OCI-M2 (cell line): Measurements from ENCODE around the gene DCDC2B.
"Not testable (repeated sequence)": the region's sequence is repeated elsewhere in the genome, so short reads cannot be mapped to it uniquely, and the experiment has no call there.

Experiments used
- DNase-seq: peaks from one replicate; lab custom pipeline; 2025; ENCODE audit not compliant: unreplicated experiment; lab: John Stamatoyannopoulos, UW

Gene DCDC2B

DNA sequence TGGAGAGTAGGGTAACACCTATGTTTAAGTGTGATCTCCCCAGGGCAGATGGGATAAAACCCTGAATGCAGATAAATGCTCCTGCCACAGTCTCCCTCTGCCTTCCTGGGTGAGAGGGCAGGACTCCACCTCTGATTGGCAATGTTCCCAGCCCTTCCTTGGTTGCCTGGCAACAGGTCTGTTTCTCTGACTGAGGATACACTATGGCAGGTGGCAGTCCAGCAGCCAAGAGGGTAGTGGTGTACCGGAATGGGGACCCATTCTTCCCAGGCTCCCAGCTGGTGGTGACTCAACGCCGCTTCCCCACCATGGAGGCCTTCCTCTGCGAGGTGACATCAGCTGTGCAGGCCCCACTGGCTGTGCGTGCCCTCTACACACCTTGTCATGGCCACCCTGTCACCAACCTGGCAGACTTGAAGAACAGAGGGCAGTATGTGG lies at the start of gene DCDC2B:
Gene DCDC2B, plus strand, starts transcription at position 199 of the 438 bp plus-strand sequence. Its CDS starts 5 bp downstream, at position 204.
- no peak for DNase-seq

DNA sequence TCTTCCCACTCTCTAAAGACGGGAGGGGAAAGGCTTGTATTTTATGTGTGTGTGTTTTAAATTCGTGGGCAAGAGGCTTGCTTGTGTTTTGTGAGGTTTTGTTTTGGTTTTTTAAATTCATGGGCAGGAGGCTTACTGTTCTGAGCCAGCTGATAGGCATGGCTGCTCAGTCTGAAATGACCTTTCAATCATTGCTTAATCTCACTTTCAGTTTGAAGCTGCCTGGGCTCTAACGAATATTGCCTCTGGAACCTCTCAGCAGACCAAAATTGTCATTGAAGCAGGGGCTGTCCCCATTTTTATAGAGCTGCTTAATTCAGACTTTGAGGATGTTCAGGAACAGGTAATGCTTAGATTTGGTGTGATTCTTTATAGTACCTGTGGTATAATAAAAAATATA lies 49.7 kb upstream of the DCDC2B start:
- no peak for DNase-seq

DNA sequence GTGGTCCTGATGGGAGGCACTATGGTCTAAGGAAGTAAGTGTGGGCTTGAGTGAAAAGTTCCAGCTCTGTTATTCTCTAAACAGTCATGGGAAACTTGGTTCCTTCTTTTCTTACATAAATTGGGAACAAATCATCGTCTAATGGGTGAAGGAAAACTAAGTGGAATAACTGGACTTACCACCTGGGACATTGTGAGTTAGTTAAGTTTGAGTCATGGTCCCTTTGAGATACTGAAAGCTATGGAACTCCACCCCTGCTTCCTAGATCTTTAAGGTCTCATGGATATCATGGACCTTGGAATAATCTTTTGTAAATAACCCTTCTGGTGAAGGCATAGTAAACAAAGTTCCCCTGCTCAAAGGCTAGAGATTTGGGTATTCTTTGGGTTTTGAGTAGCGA lies 45.5 kb upstream of the DCDC2B start:
- DNase-seq = no peak

DNA sequence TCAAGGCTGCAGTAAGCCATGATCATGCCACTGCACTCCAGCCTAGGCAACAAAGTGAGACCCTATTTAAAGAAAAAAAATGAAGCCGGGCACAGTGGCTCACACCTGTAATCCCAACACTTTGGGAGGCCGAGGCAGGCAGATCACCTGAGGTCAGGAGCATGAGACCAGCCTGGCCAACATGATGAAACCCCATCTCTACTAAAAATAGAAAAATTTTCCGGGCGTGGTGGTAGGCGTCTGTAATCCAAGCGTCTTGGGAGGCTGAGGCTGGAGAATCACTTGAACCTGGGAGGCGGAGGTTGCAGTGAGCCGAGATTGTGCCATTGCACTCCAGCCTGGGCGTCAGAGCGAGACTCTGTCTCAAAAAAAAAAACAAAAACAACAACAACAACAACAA lies 43.3 kb upstream of the DCDC2B start:
- DNase-seq = not testable (repeated sequence)

DNA sequence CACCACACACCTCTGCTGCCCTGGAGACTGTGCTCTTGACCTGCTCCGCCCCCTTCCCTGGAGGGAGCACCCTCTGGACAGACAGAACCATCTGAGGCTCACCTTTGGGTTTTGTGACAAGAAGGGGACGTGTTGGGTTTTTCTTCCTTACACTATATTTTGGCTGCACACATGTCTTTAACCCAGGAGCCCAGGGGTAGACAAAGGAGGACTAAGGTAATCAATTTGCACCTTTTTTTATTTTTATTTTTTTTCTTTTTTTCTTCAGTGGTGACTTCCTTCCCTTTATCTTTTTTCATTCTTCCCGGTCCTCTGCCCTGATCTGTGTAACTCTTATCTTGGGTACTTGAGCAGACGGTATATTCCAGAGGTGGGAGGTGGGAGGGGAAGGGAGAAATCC lies 37.9 kb upstream of the DCDC2B start:
- no peak for DNase-seq

DNA sequence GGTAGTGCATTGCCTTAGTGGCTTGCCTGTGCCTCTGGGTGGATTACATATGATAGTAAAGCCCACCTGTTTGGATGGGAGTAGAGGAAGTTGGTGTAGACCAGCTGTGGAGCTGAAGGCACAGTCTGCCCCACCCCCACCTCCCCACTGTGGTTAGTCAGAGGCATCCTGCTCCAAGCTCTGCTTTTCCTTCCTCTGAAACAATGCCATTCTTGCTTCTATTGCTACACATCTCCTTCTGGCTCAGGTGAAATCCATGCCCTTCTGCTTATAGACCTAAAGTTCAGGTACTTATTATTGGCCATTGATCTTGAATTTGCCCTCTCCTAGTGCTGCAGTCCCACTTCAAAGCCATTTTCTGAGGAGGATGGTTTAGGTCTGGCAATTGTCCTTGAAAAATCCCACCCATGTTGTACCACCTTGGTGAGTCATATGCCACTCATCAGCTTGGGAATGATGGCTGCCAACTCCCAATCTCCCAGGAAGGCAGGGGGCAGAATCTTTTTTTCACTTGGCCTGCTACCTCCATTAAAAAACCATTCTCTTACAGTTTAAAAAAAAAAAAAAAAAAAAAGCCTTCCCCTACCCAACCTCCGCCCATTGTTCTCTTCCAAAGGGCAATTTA lies 36.2 kb upstream of the DCDC2B start:
- DNase-seq = no peak

DNA sequence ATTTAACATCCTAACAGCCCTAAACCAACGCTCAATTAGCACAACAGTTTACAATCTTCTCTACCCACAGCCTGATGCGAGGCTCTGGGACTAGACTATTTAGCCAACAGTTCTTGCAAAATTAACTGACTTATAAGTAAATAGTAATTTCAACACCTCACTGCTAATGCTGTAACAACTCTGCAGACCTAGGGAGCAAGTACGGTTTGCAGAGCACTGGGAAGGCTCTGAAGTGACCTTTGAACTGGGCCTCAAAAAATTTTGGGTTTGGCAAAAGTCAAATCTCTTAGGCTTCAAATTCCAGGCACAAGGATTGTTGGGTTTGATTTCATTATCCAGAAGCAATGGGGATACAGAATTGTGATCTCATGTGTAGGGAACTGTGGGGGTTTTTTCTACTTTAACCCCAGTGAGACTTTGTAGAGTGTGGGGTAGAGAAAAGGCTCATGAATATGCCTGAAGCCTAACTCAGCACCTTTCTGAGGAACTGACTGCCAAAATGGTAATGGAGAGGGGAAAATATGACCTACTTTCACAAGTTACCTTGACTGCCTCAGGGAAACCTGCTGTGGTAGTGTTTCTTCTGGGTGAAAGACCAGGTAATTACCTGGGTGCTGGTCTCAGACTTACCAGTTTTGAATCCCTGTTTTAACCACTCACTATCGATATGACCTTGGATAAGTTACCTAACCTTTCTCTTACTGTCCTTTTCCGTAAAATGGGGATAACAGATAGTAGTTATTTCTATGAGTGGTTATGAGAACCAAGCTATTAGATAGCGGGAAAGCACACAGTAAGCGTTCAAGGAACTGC lies 30.3 kb upstream of the DCDC2B start:
- no peak for DNase-seq

DNA sequence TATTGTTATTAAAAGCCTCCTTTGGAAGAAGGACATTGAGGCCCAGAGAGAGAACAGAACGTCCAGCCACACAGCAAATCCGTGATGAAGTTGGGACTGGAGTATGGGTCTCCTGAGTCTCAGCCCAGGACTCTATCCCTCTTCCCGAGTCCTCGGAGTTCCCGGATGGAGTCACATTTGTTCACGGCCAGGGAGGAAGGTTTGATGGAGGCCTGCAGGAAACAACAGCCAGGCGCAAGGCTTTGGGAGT lies 29.8 kb upstream of the DCDC2B start:
- DNase-seq = no peak

DNA sequence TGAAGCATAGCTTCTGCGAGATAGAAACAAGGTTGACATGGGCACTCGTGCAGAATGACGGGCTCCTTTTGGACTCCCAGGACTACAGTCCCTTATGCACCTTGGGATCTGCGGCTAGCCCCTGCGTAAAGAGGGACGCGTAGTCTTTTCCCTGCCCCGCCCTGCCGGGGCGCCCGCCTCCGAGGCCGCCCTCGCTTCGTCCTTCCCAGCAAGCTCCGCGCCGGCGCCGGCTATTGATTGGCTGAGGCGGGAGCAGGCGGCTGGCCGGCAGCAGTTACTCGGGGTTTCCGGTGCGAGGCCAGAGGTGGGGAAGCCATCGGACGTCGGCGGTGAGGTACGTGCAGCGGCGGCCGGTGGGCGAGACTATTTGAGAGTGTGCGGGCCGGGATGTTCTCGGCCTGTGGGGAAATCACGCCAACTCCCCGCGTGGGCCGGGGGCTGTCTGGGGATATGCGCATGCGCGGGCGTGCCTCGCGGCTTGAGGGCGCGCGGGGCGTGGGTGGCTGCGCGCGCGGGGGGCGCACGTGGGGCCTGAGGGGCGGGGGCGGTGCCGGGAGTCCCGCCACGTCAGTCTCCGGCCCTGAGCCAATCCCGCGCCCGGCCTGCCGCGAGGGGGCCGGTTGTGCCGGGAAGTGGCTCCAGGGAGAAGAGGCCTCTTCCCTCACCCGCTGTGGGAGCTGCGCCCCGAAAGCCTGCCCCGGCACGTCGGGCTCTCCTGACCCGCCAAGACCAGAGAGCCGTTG lies 29.3 kb upstream of the DCDC2B start, which contains the start of gene TXLNA:
Gene TXLNA, plus strand, starts transcription at position 233 of the 743 bp plus-strand sequence. CDS start 671 bp downstream, outside the sequence.
- peak; percentile 48 for DNase-seq

DNA sequence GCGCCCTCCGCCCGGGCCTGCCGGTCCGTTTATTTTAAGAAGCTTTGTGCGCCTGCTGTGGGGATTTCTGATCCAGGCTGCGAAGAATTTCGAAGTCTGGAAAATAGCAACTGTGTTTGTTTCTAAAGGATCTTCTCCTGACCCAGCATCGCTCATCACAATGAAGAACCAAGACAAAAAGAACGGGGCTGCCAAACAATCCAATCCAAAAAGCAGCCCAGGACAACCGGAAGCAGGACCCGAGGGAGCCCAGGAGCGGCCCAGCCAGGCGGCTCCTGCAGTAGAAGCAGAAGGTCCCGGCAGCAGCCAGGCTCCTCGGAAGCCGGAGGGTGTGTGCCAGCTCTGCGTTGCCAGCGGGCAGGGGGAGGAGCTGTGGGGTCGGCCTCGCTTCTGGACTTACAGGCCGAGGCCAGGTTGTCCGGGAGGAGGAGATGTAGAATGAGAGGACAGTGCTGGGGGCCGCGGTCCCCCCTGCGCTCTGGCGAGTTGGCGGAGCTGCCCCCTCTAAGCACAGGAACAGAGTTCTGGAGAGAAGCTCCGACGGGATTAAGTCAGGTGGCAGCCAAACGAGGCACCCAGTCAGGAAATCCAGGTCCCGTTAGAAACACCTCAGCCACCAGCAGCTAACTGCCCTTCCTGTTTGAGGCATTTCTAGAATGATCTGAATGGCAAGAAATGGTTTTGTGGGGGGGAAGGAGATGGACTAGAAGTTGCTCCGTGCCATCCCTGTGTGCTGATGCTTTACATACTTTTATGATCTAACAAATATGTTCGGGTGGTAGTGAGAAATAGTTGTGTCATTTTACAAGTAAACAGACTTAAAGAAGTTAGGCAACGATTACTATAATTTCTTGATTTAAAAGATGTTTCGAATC lies 28.5 kb upstream of the DCDC2B start:
- DNase-seq = no peak

DNA sequence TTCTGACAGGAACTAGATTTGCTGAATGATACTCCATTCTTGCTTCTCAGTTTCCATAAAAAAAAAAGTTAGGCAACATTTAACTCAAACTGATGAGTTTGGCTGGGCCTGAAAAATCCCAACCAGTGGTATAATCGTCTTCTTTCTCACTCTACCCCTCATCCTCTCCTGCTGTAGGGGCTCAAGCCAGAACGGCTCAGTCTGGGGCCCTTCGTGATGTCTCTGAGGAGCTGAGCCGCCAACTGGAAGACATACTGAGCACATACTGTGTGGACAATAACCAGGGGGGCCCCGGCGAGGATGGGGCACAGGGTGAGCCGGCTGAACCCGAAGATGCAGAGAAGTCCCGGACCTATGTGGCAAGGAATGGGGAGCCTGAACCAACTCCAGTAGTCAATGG lies 27.8 kb upstream of the DCDC2B start:
- DNase-seq = no peak

DNA sequence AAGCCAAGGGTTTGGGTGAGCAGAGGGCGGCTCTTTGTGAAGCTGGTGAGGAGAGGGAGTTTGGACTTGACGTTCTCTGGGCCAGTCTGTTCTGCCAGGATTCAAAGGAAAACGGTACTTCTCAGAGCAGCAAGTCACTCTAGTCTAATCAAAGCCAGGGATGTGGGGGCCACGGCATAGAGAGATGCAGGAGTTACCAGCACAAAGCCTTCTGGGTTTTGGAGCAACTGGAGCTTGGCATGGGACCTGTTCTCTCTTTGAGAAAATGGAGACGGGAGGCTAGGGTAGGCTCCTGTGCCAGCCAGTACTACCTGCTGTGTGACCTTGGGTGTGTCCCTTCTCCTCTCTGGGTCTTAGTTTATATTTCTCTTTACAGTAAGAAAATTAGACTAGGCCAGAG lies 27.3 kb upstream of the DCDC2B start:
- DNase-seq = no peak

DNA sequence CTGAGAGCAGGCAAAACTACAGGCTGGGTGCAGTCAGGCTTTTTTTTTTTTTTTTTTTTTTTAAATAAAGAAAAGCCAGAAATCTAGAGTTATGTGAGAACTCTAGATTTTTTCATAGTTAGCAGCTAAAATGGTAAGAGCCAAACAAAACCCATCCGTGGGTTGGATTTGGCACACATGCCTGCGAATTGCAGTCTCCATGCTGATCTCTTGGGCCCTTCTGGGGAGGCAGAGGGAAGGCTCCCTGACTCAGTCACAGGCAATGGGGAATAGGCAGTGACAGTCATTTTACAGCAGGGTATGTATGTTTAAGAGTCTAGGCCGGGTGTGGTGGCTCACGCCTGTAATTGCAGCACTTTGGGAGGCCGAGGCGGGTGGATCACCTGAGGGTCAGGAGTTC lies 26.8 kb upstream of the DCDC2B start:
- DNase-seq = no peak

DNA sequence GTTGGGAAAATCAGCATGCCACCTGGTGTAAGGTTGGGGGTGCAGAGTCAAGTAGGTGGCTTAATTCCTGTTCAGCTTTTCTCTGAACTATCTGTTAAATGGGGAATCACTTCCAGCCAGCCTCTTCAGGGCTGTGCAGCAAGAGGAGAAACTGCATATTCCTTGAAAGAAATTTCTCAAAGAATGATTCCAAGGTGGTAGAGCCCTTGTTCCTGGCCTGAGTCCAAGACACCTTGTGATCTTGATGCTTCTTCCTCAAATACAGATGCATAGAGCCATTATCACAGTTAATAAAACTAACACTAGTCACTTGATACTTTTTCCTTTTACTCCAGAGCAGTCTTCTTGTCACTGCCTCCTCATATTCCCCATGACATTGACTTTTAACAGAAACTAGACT lies 24.2 kb upstream of the DCDC2B start:
- DNase-seq = no peak

DNA sequence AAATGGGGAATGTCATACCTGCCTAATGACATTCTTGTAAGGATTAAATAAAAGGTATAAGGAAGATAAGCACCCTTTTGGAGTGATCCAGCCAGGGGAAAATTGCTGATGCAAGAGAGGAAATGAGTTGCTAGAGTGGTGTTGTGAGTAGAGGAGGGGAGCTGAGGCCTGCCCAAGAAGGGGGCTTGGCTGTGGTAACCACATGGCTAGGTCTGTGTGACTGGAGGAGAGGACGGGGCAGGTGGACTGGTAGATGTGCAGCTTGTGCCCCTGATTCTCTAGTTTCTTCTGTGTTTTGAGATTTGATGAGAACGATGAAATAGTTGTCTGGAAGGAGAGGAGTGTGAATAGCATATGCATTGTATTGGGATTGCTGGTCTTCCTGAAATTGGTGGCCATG lies 22.8 kb upstream of the DCDC2B start:
- no peak for DNase-seq

DNA sequence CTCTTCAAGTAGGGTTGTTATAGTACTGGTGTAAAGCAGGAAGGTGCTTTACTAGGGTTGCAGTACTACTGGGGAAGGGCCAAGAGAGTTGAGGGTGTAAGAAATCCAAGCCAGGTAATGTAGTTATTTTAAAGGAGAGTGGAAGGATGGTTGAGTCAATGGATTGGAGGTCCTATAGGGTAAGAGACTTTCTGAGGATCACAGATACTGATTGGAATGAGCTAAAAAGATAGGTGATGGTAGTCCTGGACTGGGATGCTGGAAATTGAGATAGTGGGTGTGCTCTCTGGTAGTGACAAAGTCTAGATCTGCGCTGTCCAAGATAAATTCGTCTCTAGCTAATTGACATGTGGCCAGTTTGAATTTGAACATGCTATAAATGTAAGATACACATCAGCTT lies 22.4 kb upstream of the DCDC2B start:
- no peak for DNase-seq

DNA sequence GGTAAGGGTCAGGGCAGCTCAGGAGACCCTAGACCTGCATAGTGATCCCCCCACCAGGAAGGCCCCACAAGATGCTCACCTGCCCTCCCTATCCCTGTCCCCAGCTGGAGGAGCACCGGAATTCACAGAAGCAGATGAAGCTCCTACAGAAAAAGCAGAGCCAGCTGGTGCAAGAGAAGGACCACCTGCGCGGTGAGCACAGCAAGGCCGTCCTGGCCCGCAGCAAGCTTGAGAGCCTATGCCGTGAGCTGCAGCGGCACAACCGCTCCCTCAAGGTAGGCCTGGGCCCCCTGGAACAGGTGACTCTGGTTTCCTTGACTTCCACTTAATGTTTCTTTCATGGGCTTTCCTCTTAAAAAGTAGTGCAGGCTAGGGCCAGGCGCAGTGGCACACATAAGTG lies 21.0 kb upstream of the DCDC2B start:
- no peak for DNase-seq

DNA sequence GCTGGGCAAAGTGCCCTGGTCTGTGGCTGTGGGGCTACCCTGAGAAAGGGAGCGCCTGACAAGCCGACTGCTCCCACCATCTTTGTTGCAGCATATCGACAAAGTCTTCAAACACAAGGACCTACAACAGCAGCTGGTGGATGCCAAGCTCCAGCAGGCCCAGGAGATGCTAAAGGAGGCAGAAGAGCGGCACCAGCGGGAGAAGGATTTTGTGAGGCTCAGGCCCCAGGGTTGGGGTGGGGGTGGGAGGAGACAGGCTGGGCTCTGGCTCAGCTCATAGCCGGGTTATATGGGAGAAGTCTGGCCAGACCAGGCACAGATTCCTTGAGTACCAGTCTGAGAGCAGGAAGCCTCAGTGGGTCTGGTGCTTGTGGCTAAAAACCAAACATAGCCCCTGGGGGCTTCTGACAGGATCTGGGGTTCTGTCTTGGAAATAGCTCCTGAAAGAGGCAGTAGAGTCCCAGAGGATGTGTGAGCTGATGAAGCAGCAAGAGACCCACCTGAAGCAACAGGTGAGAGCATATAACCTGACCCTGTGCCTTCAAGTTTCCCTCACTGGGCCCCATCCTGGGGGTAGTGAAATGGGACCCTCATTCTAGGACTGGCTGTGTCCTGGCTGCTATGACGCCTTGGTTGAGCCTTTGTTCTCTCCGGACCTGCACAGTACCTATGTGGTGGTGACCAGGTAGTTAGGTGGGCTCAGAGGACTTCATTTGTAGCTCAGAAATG lies 16.5 kb upstream of the DCDC2B start:
- no peak for DNase-seq

DNA sequence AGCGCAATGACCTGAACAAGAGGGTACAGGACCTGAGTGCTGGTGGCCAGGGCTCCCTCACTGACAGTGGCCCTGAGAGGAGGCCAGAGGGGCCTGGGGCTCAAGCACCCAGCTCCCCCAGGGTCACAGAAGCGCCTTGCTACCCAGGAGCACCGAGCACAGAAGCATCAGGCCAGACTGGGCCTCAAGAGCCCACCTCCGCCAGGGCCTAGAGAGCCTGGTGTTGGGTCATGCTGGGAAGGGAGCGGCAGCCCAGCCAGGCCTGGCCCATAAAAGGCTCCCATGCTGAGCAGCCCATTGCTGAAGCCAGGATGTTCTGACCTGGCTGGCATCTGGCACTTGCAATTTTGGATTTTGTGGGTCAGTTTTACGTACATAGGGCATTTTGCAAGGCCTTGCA lies 13.9 kb upstream of the DCDC2B start:
- DNase-seq = no peak

DNA sequence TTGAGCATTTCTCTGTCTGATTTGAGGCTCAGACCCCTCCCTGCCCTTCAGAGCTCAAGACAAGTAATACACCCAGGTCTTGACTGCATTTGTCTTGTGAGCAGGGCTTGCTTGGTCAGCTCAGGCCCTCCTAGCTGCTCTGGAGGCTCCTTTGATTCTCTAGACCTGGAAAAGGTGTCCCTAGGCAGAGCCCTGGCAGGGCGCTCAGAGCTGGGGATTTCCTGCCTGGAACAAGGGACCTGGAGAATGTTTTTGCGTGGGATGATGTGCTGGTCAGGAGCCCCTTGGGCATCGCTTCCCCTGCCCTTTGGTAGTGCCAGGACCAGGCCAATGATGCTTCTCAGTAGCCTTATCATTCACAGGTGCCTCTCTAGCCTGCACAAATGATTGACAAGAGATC lies 13.4 kb upstream of the DCDC2B start:
- DNase-seq = no peak
